ENCODE data around the gene ATL3.
"Not testable (repeated sequence)": the region's sequence is repeated elsewhere in the genome, so short reads cannot be mapped to it uniquely, and the experiment has no call there.

Gene ATL3

DNA sequence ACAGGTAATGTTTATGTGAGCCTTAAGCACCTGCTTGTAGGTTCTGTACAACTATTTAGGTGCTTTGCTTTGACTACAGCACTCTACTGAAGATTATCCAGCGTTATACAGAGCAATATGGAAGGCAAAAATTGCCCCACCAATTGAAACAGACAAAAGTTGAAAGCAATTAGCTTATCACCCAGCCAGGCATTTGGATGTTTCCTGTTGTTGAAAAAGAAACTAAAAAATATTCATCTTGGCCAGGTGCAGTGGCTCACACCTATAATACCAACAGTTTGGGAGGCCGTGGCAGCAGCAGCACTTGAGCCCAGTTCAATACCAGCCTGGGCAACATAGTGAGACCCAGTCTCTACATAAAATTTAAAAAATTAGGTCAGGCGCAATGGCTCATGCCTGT lies 18.5 kb downstream of the ATL3 start:
- no peak overlapping the region for H3K9ac ChIP-seq (ENCODE audit: insufficient read length)
- H3K4me3 ChIP-seq, result no peak overlapping the region
- TF ChIP-seq FOXP2 (optimal IDR thresholded peaks at IDR 0.05; ENCODE audit: control extremely low read depth, extremely low read length, insufficient read depth) (no peak), EZH2 (IDR thresholded peaks at IDR 0.05) (no peak), POLR2AphosphoS5 (IDR thresholded peaks at IDR 0.05; ENCODE audit: borderline replicate concordance, low read depth, low read length) (no peak)
- H3K27ac ChIP-seq, result no peak overlapping the region
- no peak for DNase-seq (ENCODE audit: low read depth, low spot score)
- peaks cover 64% of the 10 kb centered on the region for H3K36me3 ChIP-seq (ENCODE audit: insufficient read depth, low read length)
- no peaks in the 10 kb centered on the region for H3K9me3 ChIP-seq (ENCODE audit: low read depth, low read length)

DNA sequence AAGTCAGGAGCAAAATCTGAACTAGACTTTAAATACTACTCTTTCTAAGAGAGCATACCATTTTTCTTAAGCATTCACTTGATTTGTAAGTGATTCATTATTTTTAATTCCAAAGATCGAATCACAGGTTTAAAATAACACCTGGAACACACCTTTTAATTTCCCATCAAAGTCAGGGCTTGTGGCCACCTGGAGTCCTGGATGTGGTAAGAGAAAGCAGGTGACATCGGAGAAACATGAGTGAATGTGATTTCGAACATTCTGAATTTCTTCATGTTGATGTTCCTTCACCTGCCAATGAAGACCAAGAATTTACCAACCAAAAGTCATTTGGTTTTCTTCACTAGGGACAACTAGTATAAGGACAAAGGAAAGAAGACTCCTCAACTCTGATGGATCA lies 28.0 kb downstream of the ATL3 start:
- TF ChIP-seq FOXP2 (optimal IDR thresholded peaks at IDR 0.05; ENCODE audit: control extremely low read depth, extremely low read length, insufficient read depth) (no peak), EZH2 (IDR thresholded peaks at IDR 0.05) (no peak), POLR2AphosphoS5 (IDR thresholded peaks at IDR 0.05; ENCODE audit: borderline replicate concordance, low read depth, low read length) (no peak)
- H3K36me3 ChIP-seq (ENCODE audit: insufficient read depth, low read length), result peaks cover 61% of the 10 kb centered on the region
- H3K27ac ChIP-seq, result no peak overlapping the region
- no peak overlapping the region for H3K9ac ChIP-seq (ENCODE audit: insufficient read length)
- H3K9me3 ChIP-seq (ENCODE audit: low read depth, low read length), result no peaks in the 10 kb centered on the region
- no peak overlapping the region for H3K4me3 ChIP-seq
- DNase-seq (ENCODE audit: low read depth, low spot score), result no peak

DNA sequence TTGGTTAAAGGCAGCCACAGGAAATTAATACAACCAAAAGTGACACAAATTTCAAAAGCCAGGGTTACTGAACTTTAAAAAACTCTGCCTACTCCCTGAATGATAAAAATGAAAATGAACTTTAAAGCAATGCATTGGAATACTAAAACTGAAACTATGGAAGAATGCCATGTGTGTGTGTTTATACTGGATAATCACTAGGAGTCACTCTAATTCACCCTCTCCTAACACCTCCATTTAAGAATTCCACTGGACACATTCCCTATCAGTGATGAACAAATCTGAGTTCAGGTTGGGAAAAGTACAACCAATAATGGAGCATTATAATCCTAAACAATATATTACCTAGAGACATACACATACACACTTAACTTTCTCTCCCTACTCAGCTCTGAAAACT lies 29.4 kb downstream of the ATL3 start:
- TF ChIP-seq POLR2AphosphoS5 (IDR thresholded peaks at IDR 0.05; ENCODE audit: borderline replicate concordance, low read depth, low read length) (no peak), FOXP2 (optimal IDR thresholded peaks at IDR 0.05; ENCODE audit: control extremely low read depth, extremely low read length, insufficient read depth) (no peak), EZH2 (IDR thresholded peaks at IDR 0.05) (no peak)

DNA sequence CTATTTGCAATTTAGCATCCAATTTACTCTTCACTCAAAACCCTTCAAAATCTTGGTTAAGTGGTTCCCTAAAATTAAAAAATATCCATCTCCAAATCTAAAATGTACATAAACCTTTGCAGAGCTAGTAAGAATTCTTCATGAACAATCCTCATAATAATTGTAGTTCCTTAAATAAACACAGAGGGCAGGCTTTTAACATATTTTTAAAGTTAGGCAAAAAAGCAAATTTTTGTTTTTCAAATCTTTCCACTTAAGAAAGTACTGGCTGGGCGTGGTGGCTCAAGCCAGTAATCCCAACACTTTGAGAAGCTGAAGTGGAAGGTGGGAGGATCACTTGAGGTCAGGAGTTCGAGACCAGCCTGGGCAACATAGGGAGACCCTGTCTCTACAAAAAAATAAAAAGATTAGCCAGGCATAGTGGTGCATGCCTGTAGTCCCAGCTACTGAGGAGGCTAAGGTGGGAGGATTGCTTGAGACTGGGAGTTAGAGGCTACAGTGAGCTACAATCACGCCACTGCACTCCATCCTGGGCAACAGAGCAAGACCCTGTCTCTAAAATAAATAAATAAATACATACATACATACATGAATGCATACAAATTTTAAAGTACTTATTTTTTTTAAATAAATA lies 31.9 kb downstream of the ATL3 start:
- Histone ChIP-seq H3K9me3 (ENCODE audit: low read depth, low read length) (no peaks in the 10 kb centered on the region), H3K27ac (no peak overlapping the region), H3K36me3 (ENCODE audit: insufficient read depth, low read length) (peaks cover 57% of the 10 kb centered on the region), H3K9ac (ENCODE audit: insufficient read length) (no peak overlapping the region), H3K4me3 (no peak overlapping the region)
- no peak for DNase-seq (ENCODE audit: low read depth, low spot score)
- TF ChIP-seq EZH2 (IDR thresholded peaks at IDR 0.05) (no peak), FOXP2 (optimal IDR thresholded peaks at IDR 0.05; ENCODE audit: control extremely low read depth, extremely low read length, insufficient read depth) (no peak), POLR2AphosphoS5 (IDR thresholded peaks at IDR 0.05; ENCODE audit: borderline replicate concordance, low read depth, low read length) (no peak)

More for the DNA sequence above, 29.4 kb downstream of the ATL3 start:
- H3K9ac ChIP-seq (ENCODE audit: insufficient read length), result no peak overlapping the region
- H3K4me3 ChIP-seq, result no peak overlapping the region
- DNase-seq (ENCODE audit: low read depth, low spot score), result no peak
- H3K27ac ChIP-seq, result no peak overlapping the region
- H3K36me3 ChIP-seq (ENCODE audit: insufficient read depth, low read length), result peaks cover 58% of the 10 kb centered on the region
- no peaks in the 10 kb centered on the region for H3K9me3 ChIP-seq (ENCODE audit: low read depth, low read length)

DNA sequence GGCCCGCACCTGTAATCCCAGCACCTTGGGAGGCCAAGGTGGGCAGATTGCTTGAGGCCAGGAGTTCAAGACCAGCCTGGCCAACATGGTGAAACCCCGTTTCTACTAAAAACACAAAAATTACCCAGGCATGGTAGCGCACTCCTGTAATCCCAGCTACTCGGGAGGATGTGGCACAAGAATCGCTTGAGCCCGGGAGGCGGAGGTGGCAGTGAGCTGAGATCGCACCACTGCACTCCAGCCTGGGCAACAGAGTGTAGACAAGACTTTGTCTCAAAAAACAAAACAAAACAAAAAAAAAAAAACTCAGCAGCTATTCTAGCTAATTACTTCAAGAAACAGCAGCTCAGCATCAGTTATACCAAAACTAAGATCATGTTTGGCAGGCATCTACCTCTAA lies 32.7 kb downstream of the ATL3 start:
- not testable (repeated sequence) for H3K9ac ChIP-seq (ENCODE audit: insufficient read length); H3K9me3 ChIP-seq (ENCODE audit: low read depth, low read length); DNase-seq (ENCODE audit: low read depth, low spot score); H3K4me3 ChIP-seq; H3K27ac ChIP-seq
- peaks cover 50% of the 10 kb centered on the region for H3K36me3 ChIP-seq (ENCODE audit: insufficient read depth, low read length)

DNA sequence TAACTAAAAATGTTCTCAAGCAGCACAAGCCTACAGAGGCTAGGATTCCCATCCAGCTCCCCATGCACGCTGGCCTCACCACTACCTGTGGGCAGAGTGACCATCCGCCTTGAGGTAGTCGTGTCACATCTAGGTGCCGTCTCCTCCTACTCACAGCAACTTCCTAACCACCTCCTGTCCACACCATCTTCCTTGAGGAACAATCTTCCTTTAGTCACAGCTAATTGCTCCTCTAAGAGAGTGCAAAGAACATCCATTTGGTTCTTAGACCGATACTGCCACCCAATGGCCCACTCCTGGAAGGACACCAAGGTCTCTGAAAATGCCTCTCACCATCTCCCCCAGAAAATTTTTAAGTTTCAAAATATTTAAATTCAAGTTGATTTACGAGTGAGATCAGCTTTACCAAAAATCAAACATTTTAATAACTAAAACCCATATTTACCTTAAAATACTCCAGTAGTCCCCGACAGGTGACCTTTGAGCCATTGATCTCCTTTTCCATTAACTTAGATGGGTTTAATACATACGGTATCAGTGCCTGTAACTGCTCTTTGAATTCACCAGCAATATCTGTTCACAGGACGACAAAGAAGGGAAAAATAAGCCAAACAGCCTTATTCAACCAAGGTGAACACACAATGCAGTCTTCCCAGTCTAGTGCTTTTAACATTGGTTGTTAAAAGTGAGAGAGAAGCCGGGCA lies 35.3 kb downstream of the ATL3 start:
- TF ChIP-seq EZH2 (IDR thresholded peaks at IDR 0.05) (no peak), FOXP2 (optimal IDR thresholded peaks at IDR 0.05; ENCODE audit: control extremely low read depth, extremely low read length, insufficient read depth) (no peak), POLR2AphosphoS5 (IDR thresholded peaks at IDR 0.05; ENCODE audit: borderline replicate concordance, low read depth, low read length) (no peak)
- H3K4me3 ChIP-seq, result no peak overlapping the region
- H3K9me3 ChIP-seq (ENCODE audit: low read depth, low read length), result no peaks in the 10 kb centered on the region
- H3K27ac ChIP-seq, result no peak overlapping the region
- peaks cover 47% of the 10 kb centered on the region for H3K36me3 ChIP-seq (ENCODE audit: insufficient read depth, low read length)
- peak; percentile 24 for DNase-seq (ENCODE audit: low read depth, low spot score)
- no peak overlapping the region for H3K9ac ChIP-seq (ENCODE audit: insufficient read length)

DNA sequence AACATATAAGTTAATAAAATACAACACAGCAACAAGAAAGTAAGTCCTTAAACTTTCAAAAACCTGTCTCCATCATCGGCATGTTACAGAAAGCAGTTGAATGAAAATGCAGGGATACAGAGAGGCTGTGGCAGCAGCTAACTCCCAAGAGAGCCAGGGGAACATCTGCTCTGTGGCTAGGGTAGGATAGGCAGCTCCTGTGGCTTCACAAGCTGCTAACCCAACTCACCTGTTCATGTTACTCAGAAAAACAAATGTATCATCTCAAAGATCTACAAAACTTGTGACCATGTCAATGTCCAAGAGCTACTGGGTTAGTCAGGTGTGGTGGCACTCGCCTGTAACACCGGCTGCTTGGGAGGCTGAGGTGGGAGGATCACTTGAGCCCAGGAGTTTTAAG lies 41.8 kb downstream of the ATL3 start:
- TF ChIP-seq FOXP2 (optimal IDR thresholded peaks at IDR 0.05; ENCODE audit: control extremely low read depth, extremely low read length, insufficient read depth) (no peak), EZH2 (IDR thresholded peaks at IDR 0.05) (no peak), POLR2AphosphoS5 (IDR thresholded peaks at IDR 0.05; ENCODE audit: borderline replicate concordance, low read depth, low read length) (no peak)
- Histone ChIP-seq H3K9ac (ENCODE audit: insufficient read length) (no peak overlapping the region), H3K36me3 (ENCODE audit: insufficient read depth, low read length) (peaks cover 53% of the 10 kb centered on the region), H3K9me3 (ENCODE audit: low read depth, low read length) (no peaks in the 10 kb centered on the region), H3K4me3 (no peak overlapping the region), H3K27ac (no peak overlapping the region)
- no peak for DNase-seq (ENCODE audit: low read depth, low spot score)

DNA sequence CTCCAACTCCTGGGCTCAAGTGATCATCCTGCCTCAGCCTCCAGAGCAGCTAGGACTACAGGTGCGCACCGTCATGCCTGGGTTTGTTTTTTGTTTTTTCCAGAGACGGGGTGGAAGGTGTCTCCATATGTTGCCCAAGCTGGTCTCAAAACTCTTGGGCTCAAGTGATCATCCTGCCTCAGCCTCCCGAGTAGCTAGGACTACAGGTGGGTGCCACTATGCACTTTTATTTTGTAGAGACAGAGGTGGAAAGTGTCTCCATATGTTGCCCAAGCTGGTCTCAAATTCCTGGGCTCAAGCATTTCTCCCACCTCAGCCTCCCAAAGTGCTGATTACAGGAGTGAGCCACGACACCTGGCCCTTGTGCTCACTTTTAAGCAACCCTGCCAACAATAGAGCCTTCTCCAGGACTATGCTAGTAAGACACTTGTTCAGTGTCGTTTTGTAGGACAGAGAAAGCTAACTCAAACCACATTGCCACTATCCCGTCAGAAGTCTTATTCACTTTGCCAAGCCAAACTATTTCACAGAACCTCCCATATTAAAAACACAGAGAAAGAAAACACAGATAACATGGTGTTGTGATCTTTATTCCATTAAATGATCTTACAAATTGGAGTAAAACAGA lies 47.5 kb downstream of the ATL3 start:
- Histone ChIP-seq H3K36me3 (ENCODE audit: insufficient read depth, low read length) (peaks cover 9% of the 10 kb centered on the region), H3K9ac (ENCODE audit: insufficient read length) (no peak overlapping the region), H3K27ac (no peak overlapping the region), H3K9me3 (ENCODE audit: low read depth, low read length) (no peaks in the 10 kb centered on the region), H3K4me3 (no peak overlapping the region)
- DNase-seq (ENCODE audit: low read depth, low spot score), result no peak
- TF ChIP-seq FOXP2 (optimal IDR thresholded peaks at IDR 0.05; ENCODE audit: control extremely low read depth, extremely low read length, insufficient read depth), result no peak
- no peak for TF ChIP-seq EZH2 (IDR thresholded peaks at IDR 0.05)
- no peak for TF ChIP-seq POLR2AphosphoS5 (IDR thresholded peaks at IDR 0.05; ENCODE audit: borderline replicate concordance, low read depth, low read length)
